ENCODE measurements around the gene NMU.

DNA sequence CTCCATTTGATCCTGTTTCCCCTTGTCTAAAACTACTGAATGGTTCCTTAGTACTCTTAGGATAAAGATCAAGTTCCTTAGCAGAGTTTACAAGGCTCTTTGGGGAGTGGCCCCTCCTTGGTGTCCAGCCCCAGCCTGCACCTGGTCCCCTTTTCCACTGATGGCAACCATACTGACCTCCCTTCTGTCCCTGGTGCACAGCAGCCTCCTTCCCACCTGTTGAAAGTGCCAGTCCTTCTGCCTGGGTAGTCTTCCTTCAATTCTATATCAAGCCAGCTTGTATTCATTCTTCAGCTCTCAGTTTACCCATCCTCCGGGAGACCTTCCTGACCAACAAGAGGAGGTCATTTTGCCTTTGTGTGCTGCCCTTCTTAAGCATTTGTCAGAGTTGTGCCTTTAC lies 30.4 kb upstream of the NMU start:
- TF ChIP-seq, protein P1, sequence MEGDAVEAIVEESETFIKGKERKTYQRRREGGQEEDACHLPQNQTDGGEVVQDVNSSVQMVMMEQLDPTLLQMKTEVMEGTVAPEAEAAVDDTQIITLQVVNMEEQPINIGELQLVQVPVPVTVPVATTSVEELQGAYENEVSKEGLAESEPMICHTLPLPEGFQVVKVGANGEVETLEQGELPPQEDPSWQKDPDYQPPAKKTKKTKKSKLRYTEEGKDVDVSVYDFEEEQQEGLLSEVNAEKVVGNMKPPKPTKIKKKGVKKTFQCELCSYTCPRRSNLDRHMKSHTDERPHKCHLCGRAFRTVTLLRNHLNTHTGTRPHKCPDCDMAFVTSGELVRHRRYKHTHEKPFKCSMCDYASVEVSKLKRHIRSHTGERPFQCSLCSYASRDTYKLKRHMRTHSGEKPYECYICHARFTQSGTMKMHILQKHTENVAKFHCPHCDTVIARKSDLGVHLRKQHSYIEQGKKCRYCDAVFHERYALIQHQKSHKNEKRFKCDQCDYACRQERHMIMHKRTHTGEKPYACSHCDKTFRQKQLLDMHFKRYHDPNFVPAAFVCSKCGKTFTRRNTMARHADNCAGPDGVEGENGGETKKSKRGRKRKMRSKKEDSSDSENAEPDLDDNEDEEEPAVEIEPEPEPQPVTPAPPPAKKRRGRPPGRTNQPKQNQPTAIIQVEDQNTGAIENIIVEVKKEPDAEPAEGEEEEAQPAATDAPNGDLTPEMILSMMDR (conservative IDR thresholded peaks at IDR 0.05; ENCODE audit: low read depth, low read length): no peak
- TF ChIP-seq EZH2phosphoT487 (IDR thresholded peaks at IDR 0.05; ENCODE audit: borderline replicate concordance, low read length): no peak
